DMS 273 (cell line): Measurements from ENCODE around the gene LRRC41.
"Not testable (repeated sequence)": the region's sequence is repeated elsewhere in the genome, so short reads cannot be mapped to it uniquely, and the experiment has no call there.

ENCODE experiments used
- DNase-seq: peaks from one replicate; lab custom pipeline; 2025; ENCODE audit not compliant: unreplicated experiment; lab: John Stamatoyannopoulos, UW

The LRRC41 gene

GRCh38 chr1:46246136-46246535, 57.3 kb downstream of the LRRC41 start:
- not testable (repeated sequence) for DNase-seq

GRCh38 chr1:46244656-46245371, 58.6 kb downstream of the LRRC41 start:
- peak; percentile 73 for DNase-seq

- DNase-seq: not testable (repeated sequence)
Observed at GRCh38 chr1:46243831-46244230, 59.6 kb downstream of the LRRC41 start.

DNA sequence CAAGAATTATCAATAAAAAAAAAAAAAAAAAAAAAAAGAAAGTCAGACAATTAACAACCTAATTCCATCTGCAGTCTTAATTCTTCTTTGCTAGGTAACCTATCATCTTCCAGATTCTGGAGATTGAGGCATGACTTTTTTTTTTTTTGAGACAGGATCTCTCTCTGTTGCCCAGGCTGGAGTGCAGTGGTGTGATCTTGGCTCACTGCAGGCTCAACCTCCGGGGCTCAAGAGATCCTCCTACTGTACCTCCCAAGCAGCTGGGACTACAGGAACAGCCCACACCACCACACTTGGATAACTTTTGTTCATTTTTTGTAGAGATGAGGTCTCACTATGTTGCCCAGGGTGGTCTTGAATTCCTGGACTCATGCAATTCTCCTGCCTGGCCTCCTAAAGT, 60.5 kb downstream of the LRRC41 start:
- DNase-seq: no peak

GRCh38 chr1:46241733-46242132, 61.7 kb downstream of the LRRC41 start:
- DNase-seq: not testable (repeated sequence)

DNA sequence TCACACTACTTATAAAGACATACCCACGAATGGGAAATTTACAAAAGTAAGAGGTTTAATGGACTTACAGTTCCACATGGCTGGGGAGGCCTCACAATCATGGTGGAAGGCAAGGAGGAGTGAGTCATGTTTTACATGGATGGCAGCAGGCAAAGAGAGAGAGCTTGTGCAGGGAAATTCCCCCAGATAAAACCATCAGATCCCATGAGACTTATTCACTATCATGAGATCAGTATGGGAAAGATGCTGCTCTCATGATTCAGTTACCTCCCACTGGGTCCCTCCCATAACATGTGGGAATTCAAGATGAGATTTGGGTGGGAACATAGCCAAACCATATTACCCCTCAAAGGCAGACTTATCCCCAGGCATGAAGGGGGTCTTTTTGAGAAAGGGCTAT, 64.6 kb downstream of the LRRC41 start:
- not testable (repeated sequence) for DNase-seq

DNA sequence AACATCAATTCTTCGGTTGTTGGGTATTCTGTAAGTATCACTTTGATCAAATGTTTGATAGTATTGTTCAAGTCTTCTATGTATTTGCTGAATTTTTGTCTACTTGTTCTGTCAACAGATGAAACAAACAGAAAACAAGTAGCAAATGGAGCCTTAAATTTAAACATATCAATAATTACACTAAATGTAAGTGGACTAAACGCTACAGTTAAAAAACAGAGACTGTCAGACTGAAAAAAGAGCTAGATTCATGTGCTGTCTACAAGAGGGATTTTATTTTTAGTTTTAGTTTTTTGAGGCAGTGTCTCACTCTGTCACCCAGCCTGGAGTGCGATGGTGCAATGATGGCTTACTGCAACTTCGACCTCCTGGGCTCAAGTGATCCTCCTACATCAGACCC, 66.5 kb downstream of the LRRC41 start:
- no peak for DNase-seq

GRCh38 chr1:46231231-46231630, 72.2 kb downstream of the LRRC41 start:
- not testable (repeated sequence) for DNase-seq
